K562 (cell line): ENCODE data around the gene NTRK3. TPM values are rescaled to one million over a fixed set of nuclear protein-coding genes. Genes with fewer than 3 reads are reported as not detected.

Source experiments
- ATAC-seq: fragments of 200-7000 bp; cut with Tn5 transposase; 3 replicates; pipeline ENCODE4 v1.9.1; 2020; ENCODE audit warnings: moderate library complexity
- BruUV-seq: library from RNA; stranded (reverse); fragments of 400-500 nt; replicated peaks from 2 replicates; lab custom pipeline; 2021; lab: Mats Ljungman, UMichigan
- CTCF ChIA-PET: fragments of 300-600 bp; formaldehyde crosslinking; extraction: SDS; loops from one replicate; lab custom pipeline; 2021; ENCODE audit warnings: low intra/inter-chr PET ratio; lab: Yijun Ruan, JAX
- POLR2A ChIA-PET: fragments of 300-600, 350-650 bp; sonication (Branson Sonifier 250); formaldehyde crosslinking; extraction: SDS; loops from one replicate; lab custom pipeline; 2021; ENCODE audit warnings: antibody characterized with exemption, inconsistent platforms; lab: Yijun Ruan, JAX
- DNase-seq, 4 experiments: peaks; one replicate each; pipeline versions ENCODE4 v3.0.0 to v3.0.0-alpha.2; 2011 to 2018; ENCODE audit warnings: low spot score in 3 of 4, mixed read lengths in 3 of 4; ENCODE audit errors: extremely low read depth in 1 of 4
- FAIRE-seq: peaks from 2 replicates; lab custom pipeline; 2011; peaks lifted over from hg19 to GRCh38; lab: Jason Lieb, UNC
- H2AFZ ChIP-seq: 2 replicates; pipeline ENCODE4 v1.6.0; 2011; ENCODE audit warnings: low read depth, low read length, control low read depth, inconsistent platforms
- H3K27ac ChIP-seq: fragments of 200-600 bp; 3 replicates; pipeline ENCODE4 v1.8.0; 2011; ENCODE audit warnings: low read depth, mild to moderate bottlenecking, control low read depth, inconsistent platforms, low read length, moderate library complexity, mixed read lengths; ENCODE audit errors: extremely low read depth
- H3K27me3 ChIP-seq, 2 experiments: fragments of 300-600 bp in 1 of 2; 2 replicates in 1 of 2; 3 replicates in 1 of 2; pipeline versions ENCODE4 v1.6.0 to v1.8.0; 2011; ENCODE audit warnings: inconsistent platforms in 2 of 2, low read length in 2 of 2, mild to moderate bottlenecking in 1 of 2, mixed read lengths in 1 of 2, moderate library complexity in 1 of 2; ENCODE audit not compliant: control insufficient read depth in 2 of 2, insufficient read depth in 2 of 2
- H3K36me3 ChIP-seq: fragments of 300-600 bp; 3 replicates; pipeline ENCODE4 v1.8.0; 2011; ENCODE audit warnings: mild to moderate bottlenecking, low read length, inconsistent platforms; ENCODE audit not compliant: control insufficient read depth, insufficient read depth
- H3K4me1 ChIP-seq, 2 experiments: fragments of 200-600 bp in 1 of 2; replicated peaks in 1 of 2; 2 replicates in 1 of 2; 3 replicates in 1 of 2; pipeline versions ENCODE4 v1.5.1 to v1.8.0; 2011; ENCODE audit warnings: inconsistent platforms in 2 of 2, low read length in 2 of 2, mild to moderate bottlenecking in 1 of 2, mixed read lengths in 1 of 2, moderate library complexity in 1 of 2; ENCODE audit not compliant: control insufficient read depth in 2 of 2, insufficient read depth in 2 of 2
- H3K4me2 ChIP-seq: 2 replicates; pipeline ENCODE4 v1.6.1; 2011; ENCODE audit warnings: low read length, control low read depth, inconsistent platforms, mixed read lengths; ENCODE audit not compliant: insufficient read depth
- H3K4me3 ChIP-seq: fragments of 200-600 bp; sonication (generic), shearing (Covaris generic); 2 replicates; pipeline ENCODE4 v1.5.1; 2016; ENCODE audit warnings: control low read depth, inconsistent platforms
- H3K79me2 ChIP-seq: fragments of 200-600 bp; 3 replicates; pipeline ENCODE4 v1.8.0; 2011; ENCODE audit warnings: low read length, inconsistent platforms; ENCODE audit not compliant: control insufficient read depth, insufficient read depth
- H3K9ac ChIP-seq, 2 experiments: 2 replicates each; pipeline versions ENCODE4 v1.6.0 to v1.6.1; 2011; ENCODE audit warnings: low read depth in 2 of 2, low read length in 2 of 2, control low read depth in 1 of 2, inconsistent platforms in 1 of 2, mild to moderate bottlenecking in 1 of 2, mixed read lengths in 1 of 2; ENCODE audit not compliant: insufficient read depth in 1 of 2
- H3K9me1 ChIP-seq: one replicate; pipeline ENCODE4 v1.6.0; 2011; ENCODE audit warnings: inconsistent platforms, mild to moderate bottlenecking, low read length, moderate library complexity; ENCODE audit not compliant: control insufficient read depth, insufficient read depth
- H3K9me3 ChIP-seq: replicated peaks from 2 replicates; pipeline ENCODE4 v1.5.1; 2011; ENCODE audit warnings: low read depth, low read length, inconsistent platforms; ENCODE audit not compliant: control insufficient read depth, insufficient read depth
- H4K20me1 ChIP-seq: replicated peaks from 2 replicates; pipeline ENCODE4 v1.6.1; 2011; ENCODE audit warnings: low read length, inconsistent platforms, mixed read lengths; ENCODE audit not compliant: control insufficient read depth, insufficient read depth
- BCOR ChIP-seq: fragments of 450-650 bp; IDR thresholded peaks from 2 replicates; pipeline ENCODE4 v1.6.1; 2016
- BHLHE40 ChIP-seq: IDR thresholded peaks from 2 replicates; pipeline ENCODE4 v1.6.1; 2011; ENCODE audit warnings: low read length, improper control_type of control experiment
- BMI1 ChIP-seq: fragments of 150-350 bp; IDR thresholded peaks from 2 replicates; pipeline ENCODE4 v1.6.1; 2014; ENCODE audit warnings: low read length
- CBX3 ChIP-seq, 2 experiments: IDR thresholded peaks; 1 replicate in 1 of 2; 2 replicates in 1 of 2; pipeline ENCODE4 v1.6.1; 2012; ENCODE audit warnings: inconsistent platforms in 2 of 2, low read length in 2 of 2, borderline replicate concordance in 1 of 2, control low read depth in 1 of 2
- FOXA1 ChIP-seq: fragments of 450-650 bp; IDR thresholded peaks from 2 replicates; pipeline ENCODE4 v1.6.1; 2016; ENCODE audit warnings: mild to moderate bottlenecking, borderline replicate concordance
- NONO ChIP-seq, 2 experiments: fragments of 200-400 bp in 1 of 2; fragments of 450-650 bp in 1 of 2; formaldehyde crosslinking in 1 of 2; IDR thresholded peaks; 2 replicates each; pipeline ENCODE4 v1.6.1; 2017; ENCODE audit warnings: low read depth in 2 of 2, mild to moderate bottlenecking in 2 of 2, moderate library complexity in 2 of 2, low read length in 1 of 2
- RBM39 ChIP-seq: fragments of 200-400 bp; formaldehyde crosslinking; optimal IDR thresholded peaks from 2 replicates; pipeline ENCODE3; 2018; ENCODE audit warnings: low read depth, low read length
- SRSF3 ChIP-seq: fragments of 200-400 bp; formaldehyde crosslinking; IDR thresholded peaks from 2 replicates; pipeline ENCODE4 v1.6.1; 2016; ENCODE audit warnings: mild to moderate bottlenecking, low read length, moderate library complexity; ENCODE audit not compliant: insufficient read depth
- WGBS: fragments of 100-300 bp; shearing (Covaris generic); methylation state at CpG from one replicate; pipeline ENCODE4 v1.1.6; 2016; ENCODE audit warnings: low coverage, mixed read lengths; ENCODE audit not compliant: insufficient coverage; ENCODE audit errors: missing lambda C conversion rate; 5-methylcytosine and 5-hydroxymethylcytosine counted together
- in situ Hi-C: fragments of 300-500 bp; cut with MboI; formaldehyde crosslinking; loops from 4 replicates; pipeline ENCODE4 v1.15.0; 2018; ENCODE audit warnings: inconsistent platforms, mixed read lengths
- intact Hi-C: fragments of 100-400 bp; cut with micrococcal nuclease; formaldehyde crosslinking; loops from 2 replicates; pipeline ENCODE4 v1.14.2; 2022
- polyA plus RNA-seq, 8 experiments: library from polyadenylated mRNA; depleted of rRNA in 4 of 8; stranded (reverse) in 5 of 8; unstranded in 3 of 8; fragments of >200 nt; fragmentation: Nextera tagmentation in 2 of 8; fragmentation: Illumina TruSeq in 1 of 8; extraction: Ambion mirVana in 2 of 8; extraction: Trizol in 1 of 8; gene quantifications; 2 replicates each; pipeline versions ENCODE4 v1.2.1 to v1.2.3, GENCODE V29; 2011 to 2014; ENCODE audit warnings: inconsistent platforms in 1 of 8, missing spikeins in 1 of 8
- total RNA-seq, 7 experiments: library from RNA; depleted of rRNA in 6 of 7; stranded (reverse); fragments of >200 nt in 6 of 7; fragmentation: Illumina TruSeq in 2 of 7; extraction: Trizol in 2 of 7; gene quantifications; 2 replicates each; pipeline versions ENCODE4 v1.2.1 to v1.2.3, GENCODE V29; 2011 to 2021; ENCODE audit warnings: low replicate concordance in 1 of 7
- TF ChIP-seq, protein P1 (sequence below): IDR thresholded peaks from 2 replicates; pipeline ENCODE4 v1.6.1; 2014; ENCODE audit warnings: antibody characterized with exemption

The NTRK3 gene
- total and polyA plus RNA-seq, 9 of the 15 experiments (the other 6 are each of a cell fraction or from before 2014, with no cell fraction given) = 0.11 to 0.13 TPM; not detected in 7

DNA sequence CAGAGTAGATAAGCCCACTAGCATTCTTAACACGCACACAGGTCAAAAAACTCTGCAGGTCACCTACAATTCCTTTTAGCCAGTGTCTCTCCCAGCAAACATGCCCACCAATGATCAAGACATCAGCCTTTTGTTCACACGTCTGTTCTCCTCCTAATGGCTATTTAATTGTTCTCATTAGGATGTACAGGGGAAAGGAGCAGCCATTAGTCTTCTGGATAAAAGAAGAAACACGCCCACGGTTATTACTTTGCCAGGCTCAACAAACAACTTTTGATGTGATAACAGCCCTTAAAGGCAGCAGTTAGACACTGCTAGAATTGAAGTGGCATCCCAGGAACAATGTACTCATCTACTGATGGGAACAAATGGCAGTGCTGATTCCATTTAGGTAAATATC lies 108.8 kb downstream of the NTRK3 start:
- FAIRE-seq (no peak), ATAC-seq (no peak)
- in situ Hi-C loops = no loop called here
- no TSS peak for BruUV-seq
- Histone ChIP-seq H3K9me1 (no peaks in the 10 kb centered on the region), H3K9me3 (no peaks in the 10 kb centered on the region)
- TF ChIP-seq RBM39 (no peak), FOXA1 (no peak), CBX3 (IDR thresholded peaks at IDR 0.05; ENCODE audit: borderline replicate concordance in 1 of 2, low read length in 2 of 2) (no peak), BMI1 (no peak), BHLHE40 (no peak), NONO (IDR thresholded peaks at IDR 0.05; ENCODE audit: low read depth in 2 of 2, low read length in 1 of 2) (no peak), SRSF3 (no peak), BCOR (no peak)
- TF ChIP-seq, protein P1, sequence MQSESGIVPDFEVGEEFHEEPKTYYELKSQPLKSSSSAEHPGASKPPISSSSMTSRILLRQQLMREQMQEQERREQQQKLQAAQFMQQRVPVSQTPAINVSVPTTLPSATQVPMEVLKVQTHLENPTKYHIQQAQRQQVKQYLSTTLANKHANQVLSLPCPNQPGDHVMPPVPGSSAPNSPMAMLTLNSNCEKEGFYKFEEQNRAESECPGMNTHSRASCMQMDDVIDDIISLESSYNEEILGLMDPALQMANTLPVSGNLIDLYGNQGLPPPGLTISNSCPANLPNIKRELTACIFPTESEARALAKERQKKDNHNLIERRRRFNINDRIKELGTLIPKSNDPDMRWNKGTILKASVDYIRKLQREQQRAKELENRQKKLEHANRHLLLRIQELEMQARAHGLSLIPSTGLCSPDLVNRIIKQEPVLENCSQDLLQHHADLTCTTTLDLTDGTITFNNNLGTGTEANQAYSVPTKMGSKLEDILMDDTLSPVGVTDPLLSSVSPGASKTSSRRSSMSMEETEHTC = no peak
- TF ChIP-seq, all 486 proteins: peak for 0
- Histone ChIP-seq H3K4me1 (no peaks in the 10 kb centered on the region), H4K20me1 (no peaks in the 10 kb centered on the region), H3K27ac (no peak overlapping the region), H2AFZ (no peak overlapping the region), H3K9ac (no peak overlapping the region), H3K79me2 (no peaks in the 10 kb centered on the region), H3K36me3 (no peaks in the 10 kb centered on the region), H3K4me3 (no peak overlapping the region), H3K4me2 (no peak overlapping the region), H3K27me3 (no peaks in the 10 kb centered on the region)
- CTCF ChIA-PET = no interaction called here
- 0% methylated on average over 4 of the region's 4 CpGs for WGBS
- intact Hi-C loops = no loop called here
- DNase-seq = no peak
- POLR2A ChIA-PET = no interaction called here
